ENCODE data around the gene ZC3H7A.

Gene ZC3H7A

DNA sequence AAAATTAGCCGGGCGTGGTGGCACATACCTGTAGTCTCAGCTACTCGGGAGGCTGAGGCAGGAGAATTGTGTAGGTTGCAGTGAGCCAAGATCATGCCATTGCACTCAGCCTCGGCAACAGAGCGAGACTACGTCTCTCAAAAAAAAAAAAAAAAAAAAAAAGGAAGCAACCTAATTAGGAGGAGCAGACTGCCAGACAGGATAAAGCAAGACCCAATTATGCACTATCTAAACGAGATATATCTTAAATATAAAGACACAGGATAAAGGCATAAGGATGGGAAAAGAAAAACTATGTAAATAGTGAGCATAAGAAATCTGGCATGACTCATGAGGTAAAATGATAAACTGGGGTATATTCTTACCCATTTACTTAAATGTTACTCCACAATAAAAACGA is 59.3 kb downstream of the ZC3H7A start:
- no peak for DNase-seq (ENCODE audit: low read depth in 2 of 2)

DNA sequence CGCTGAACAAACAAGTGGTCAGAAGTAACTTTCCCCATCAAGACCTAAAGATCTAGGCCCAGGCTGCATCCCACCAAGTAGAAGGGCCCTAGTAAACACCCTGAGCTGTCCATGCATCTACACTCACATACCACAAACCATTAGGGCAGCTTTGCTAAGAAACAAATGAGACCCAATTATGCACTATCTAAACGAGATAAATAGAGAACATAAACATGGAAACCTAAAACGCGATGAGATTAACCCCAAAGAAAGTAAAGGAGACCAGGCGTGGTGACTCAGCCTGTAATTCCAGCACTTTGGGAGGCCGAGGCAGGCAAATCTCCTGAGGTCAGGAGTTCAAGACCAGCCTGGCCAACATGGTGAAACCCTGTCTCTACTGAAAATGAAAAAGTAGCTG is 60.2 kb downstream of the ZC3H7A start:
- DNase-seq (ENCODE audit: low read depth in 2 of 2), result no peak

DNA sequence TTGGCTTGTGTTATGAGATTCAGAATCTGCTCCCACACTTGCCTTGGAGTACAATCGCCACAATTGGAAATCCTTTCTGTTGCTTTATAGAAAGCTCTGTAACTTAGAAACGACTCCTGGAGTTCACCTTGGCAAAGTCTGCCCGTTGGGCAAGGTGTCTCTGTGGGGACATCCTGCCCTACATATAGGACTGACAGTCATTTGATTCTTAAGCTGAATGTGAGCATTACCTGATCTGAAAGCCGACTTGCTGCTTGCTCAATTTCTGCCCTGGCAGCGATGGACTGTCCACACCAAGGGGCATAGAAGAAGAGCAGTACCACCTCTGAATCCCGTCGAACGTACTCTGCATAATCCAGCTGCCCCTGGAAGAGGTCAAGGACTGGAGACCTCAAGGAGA is 61.3 kb downstream of the ZC3H7A start:
- DNase-seq (ENCODE audit: low read depth in 2 of 2), result no peak

DNA sequence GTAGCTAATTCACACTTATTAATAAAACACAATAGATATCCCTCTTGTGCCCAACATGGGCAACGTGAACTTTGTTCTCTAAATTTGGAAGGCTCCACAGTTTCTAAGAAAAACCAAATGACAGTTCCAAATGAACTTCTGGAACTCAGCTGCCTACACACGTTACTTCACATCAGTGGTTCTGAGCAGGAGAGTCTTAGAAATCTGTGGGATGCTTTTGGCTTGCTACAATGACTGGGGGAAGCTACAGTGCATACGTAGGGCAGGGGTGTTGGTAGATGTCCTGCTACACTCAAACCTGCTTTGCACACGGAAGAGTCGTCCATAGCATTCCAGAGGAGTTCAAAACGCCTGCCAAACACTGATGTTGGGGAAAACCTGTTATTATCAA is 62.4 kb downstream of the ZC3H7A start:
- DNase-seq (ENCODE audit: low read depth in 2 of 2), result no peak

DNA sequence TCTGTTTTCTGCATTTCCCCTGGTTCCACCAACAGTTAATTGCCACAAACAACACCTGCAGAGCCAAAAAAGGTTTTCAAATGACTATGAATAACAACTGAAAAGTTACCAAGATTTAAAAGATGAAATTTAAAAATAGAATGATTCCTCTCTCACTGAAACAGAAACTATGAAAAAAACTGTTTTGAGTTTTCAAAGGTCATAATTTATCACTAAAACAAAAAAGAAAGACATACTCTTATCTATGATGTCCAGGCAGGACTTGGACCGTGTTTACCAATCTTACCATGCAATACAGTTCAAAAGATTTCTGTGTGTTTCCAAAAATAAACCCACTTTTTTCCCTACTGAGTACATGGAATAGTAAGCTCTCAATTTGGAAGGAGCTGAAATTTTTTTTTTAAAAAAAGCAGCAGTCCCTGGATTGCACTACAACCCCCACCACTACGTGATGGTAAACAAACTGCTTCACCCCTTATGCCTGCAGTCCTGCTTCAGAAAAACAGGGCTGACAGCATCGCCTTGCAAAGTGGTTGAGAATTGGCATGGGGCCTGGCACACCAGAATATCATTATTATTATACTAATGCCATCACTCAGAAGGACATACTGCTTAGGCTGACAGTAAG is 62.9 kb downstream of the ZC3H7A start:
- DNase-seq (ENCODE audit: low read depth in 2 of 2), result no peak

DNA sequence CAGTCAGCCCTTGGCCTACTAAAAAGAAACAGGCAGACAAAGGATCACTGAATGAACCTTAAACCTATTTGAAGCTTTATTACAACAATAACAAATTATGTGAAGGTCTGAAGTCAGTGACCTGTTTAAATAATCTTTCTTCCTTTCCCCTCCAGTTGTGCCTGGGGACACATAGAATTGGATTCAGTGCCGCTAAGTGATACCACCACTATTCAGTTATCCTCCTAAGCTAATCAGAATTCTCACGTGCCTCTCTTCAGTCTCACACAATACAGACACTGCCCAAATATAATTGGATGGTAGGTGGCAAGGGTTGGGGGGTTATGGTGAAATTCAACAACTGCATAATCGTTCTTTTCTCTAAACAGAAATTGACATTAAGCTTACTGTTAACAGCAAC is 65.8 kb downstream of the ZC3H7A start:
- no peak for DNase-seq (ENCODE audit: low read depth in 2 of 2)

DNA sequence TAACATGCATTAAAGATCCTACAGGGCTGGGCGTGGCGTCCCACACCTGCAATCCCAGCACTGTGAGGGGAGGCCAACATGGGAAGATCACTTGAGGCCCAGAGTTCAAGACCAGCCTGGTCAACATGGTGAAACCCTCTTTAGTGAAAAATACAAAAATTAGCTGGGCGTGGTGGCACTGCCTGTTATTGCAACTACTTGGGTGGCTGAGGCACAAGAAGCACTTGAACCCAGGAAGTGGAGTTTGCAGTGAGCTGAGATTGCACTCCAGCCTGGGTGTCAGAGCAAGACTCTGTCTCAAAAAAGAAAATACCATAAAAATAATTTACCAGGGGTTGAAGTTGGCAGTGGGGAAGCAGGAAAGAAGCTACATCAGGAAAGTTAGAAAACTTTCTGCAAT is 67.3 kb downstream of the ZC3H7A start:
- DNase-seq (ENCODE audit: low read depth in 2 of 2), result no peak

DNA sequence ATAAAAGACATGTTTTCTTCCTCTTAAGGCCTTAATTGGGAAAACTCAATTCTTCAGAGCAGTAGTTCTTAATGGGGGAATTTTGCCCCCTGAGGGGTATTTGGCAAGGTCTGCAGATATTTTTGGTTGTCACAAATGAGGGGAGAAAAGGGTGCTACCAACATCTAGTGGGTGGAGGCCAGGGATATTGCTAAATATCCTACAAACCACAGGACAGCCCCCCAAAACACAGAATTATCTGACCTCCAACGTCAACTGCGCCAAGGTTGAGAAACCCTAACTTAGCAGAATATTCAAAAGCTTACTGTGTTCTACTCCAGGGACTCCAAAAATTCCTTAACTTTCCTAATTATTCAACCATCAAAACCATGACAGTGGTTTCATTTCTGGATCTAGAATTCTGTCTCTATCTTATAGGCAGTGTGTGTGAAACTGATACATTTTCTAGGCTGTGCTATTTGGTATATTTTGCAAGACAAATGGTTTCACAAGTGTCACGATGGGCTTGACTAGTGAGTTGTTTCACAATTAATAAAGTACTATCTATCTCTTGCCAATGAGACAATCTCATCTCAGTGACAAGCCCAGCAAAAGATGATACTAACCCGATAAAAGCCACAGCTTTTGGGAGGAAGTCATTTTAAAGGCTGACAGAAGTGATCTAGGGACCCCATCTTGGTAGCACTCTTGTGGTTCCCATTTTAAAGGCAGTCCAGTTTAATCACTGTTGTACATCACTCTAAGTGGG is 69.1 kb downstream of the ZC3H7A start:
- DNase-seq (ENCODE audit: low read depth in 2 of 2), result no peak

DNA sequence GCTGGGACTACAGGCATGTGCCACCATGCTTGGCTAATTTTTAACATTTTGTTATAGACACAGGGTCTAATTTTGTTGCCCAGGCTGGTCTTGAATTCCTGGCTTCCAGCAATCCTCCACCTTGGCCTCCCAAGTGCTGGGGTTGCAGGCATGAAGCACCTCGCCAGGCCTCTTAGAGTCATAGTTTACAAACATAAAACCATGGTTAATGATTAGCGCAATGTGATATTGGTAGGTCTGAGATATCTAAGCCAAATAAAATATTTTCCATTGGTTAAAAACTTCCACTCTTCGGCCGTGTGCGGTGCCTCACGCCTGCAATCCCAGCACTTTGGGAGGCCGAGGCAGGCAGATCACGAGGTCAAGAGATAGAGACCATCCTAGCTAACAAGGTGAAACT is 71.0 kb downstream of the ZC3H7A start:
- no peak for DNase-seq (ENCODE audit: low read depth in 2 of 2)

DNA sequence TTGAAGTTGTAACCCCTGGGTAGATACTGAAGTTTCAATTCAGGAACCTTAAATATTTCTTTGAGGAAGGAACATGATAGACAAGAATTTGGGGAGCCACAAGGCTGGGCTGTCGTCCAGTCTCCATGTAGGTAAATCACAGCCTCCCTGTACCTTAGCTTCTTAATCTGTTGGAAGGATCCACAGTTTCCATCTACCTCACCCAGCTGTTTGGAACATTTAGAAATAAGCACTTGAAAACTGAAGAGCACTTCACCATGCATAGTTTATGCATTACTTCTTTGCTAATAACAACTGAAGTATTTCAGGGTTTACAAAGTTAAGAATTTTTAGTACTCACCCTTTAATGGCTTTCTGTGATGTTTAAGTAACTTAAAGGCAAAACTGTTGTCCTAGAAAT is 71.6 kb downstream of the ZC3H7A start:
- DNase-seq (ENCODE audit: low read depth in 2 of 2), result no peak

DNA sequence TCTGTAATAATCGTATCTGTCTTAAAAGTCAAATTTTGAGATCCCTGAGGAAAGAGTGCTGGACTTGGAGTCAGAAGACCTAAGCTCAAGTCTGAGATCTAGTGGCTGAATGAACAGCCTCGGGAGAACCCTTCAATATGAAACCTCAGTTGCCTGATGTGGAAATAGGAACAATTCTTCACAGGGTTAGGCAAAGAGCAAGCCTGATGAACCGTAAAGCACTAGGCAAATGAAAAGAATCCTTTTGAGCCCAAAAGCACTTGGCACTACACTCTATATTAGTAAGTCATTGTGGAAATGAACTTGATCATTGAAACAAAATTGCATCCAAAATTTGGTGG is 74.6 kb downstream of the ZC3H7A start:
- no peak for DNase-seq (ENCODE audit: low read depth in 2 of 2)

DNA sequence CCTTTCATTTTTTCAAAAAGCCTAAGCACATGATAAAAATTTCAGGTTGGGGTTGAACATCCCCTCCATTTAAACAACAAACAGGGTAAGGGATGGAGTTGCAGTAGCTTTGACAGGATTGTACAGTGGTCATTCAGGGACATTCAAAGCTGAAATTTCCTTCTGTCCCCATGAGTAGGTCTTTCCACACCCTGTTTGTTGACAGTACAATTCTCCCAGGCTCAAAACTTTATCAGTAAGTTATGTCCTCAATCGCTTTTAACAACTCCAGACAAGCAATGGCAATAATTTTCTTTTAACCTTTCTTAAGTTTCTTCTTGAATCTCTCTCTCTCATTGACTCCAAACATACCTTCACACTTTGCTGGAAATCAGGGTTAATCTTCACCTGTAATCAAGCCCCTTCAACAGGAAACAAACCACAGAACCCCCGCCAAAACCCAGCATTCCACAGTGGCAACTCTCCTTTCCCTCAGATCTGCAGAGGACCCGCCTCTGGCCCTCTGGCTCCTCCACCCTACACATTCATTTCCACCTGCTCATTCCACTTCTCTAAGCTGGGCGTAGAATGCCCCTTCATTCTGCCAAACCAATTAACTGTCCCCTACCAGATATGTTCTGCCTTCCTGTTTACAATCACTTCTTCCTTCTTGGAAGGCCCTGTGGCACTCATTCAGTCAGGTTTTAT is 75.1 kb downstream of the ZC3H7A start:
- DNase-seq (ENCODE audit: low read depth in 2 of 2), result no peak

DNA sequence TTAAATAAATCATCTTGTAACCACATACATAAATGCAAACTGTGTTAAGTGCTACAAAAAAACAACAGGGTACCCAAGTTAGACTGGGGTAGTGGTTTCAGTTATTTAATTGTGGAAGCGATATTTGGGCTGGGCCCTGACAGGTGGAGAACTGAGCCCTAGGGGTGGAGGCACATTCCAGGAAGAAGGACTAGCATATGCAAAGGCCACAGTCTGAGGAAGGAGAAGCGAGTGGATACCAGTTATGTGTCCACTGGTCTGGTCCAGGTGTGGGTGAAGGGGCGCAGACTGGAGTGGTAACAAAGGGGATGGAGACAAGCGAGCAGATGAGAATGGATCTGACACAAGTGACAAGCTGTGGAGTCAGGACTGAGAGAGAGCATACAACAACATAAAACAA is 77.3 kb downstream of the ZC3H7A start:
- DNase-seq (ENCODE audit: low read depth in 2 of 2), result no peak

DNA sequence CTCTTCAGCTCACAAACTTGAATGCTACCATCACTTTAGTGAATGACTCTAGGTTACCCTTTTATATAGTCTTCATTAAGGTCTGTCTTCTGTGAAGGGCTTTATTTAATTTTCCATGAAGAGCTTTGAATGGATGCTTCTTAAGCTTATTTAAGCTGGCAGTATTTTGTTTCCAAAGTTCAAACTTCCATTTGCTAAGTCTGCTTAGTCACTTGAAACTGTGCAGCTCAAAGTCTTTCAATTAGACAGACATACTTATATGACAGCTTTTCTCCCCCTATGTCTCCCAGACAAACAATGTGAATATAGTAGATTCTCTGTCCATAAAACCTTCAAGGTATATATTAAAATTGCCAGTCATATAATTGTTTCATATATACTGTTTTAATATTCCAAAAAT is 77.9 kb downstream of the ZC3H7A start:
- DNase-seq (ENCODE audit: low read depth in 2 of 2), result no peak

DNA sequence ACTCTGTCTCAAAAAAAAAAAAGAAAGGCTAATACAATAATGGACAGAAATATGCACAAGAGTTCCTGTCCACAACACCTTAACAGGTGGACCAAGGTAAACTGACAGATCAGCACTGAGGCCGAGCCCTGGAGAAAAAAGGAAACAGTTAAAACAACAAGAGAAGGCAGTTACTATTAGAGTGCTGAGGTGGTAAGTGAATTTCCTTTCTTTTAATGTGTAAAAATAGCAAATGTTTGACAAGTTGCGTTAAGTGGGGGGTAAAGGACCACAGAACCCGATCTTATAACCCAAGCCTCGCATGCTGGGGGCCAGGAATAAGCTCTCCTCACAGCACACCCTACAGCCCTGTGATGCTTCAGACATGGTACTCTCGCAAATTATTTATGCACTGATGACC is 79.2 kb downstream of the ZC3H7A start:
- no peak for DNase-seq (ENCODE audit: low read depth in 2 of 2)

DNA sequence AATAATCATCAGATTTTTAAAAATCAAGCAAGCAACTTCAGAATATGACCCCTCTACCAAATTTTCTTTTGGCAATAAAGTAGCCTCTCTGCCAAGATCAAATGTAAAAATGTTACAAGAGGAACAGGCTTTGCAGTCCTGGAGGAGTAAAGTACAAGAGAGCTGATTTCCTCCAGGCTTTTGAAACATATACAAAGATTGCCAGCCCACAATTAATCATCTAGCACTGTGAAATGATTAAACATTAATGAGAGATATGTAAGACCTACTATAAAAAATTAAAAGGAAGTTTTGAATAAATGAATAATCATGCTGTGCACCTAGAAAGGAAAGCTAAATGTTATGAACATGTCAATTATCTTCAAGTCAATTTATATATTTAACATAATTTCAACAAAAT is 80.7 kb downstream of the ZC3H7A start:
- no peak for DNase-seq (ENCODE audit: low read depth in 2 of 2)

DNA sequence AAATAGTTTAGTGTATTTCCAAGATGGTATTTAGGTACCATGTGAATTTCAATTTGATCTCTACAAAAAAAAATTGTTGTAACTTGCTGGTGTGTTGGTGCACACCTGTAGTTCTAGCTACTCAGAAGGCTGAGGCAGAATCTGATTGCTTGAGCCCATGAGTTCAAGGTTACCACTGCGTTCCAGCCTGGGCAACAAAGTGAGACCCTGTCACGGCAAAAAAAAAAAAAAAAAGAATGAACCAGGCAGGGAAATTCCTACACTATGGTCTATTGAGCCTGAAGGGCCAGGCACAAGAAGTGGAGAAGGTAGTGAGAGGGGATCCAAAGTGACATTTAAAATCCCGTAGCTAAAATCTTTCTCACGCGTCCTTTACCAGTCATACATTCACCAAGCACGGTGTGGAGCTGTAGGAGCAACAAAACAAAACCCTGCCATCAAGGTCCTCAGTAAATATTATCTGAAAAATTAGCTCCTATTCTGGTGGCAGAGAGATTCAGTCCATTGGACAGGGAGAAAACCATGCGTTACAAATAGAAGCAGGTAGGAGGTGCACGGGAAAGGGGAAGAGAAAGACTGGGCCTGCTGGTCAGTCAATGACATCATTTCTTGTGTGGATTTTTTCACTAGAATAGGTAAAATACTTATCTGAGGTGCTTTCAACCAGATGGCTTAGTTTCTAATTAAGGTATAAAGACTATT is 81.7 kb downstream of the ZC3H7A start:
- no peak for DNase-seq (ENCODE audit: low read depth in 2 of 2)

DNA sequence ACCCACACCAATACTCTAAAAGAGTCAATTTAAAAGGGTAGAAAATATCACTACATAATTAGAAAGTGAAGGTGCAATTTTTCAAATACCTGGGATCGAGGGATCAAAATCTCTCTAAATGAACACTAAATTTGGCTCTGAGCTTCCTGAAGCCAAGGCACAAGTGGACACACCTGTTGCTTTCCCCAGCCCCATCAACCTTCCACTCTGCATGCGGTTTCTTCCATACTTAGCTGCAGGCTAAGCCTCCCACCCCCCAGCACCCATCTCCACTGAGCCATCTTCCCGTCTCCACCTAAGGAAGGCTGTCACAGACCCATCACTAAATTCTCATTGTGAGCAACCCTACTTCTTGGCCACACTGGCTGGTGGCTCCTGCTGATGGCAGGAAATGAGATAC is 84.9 kb downstream of the ZC3H7A start:
- DNase-seq (ENCODE audit: low read depth in 2 of 2), result no peak

DNA sequence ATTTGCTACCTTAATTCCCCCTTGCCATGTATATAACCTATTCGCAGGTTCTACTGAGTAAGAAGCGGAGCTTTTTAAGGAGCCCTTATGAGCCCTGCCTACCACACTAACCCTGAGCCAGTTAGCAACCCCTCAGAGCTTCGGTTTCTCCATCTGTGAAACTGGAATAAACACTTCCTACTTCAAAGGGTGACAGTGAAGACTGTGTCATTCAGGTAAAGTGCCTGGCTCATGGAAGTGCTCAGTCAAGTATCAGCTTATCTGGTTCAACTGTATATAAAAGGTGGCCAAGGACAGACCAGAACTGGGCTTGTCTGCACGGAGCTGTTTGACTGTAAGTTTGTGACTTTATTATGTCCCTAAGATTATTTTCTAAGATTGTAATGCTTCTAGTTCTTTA is 85.4 kb downstream of the ZC3H7A start:
- no peak for DNase-seq (ENCODE audit: low read depth in 2 of 2)

DNA sequence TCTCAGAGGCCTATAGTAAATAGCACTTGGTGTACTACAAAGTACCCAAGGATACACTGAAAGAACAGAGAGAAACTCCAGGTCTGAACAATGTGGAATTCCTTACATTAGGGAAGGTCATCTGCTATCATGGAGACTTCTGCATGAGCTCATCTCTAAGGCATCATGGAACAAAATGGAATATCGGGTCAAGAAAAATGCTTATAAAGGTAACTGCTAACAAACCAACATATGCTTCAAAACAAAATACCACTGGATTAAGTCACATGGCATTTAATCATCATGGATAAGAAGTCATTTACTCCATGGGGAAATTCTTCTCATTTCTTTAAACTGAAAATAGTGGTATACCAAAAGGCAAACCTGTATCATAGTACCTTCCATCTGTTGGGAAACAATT is 88.6 kb downstream of the ZC3H7A start:
- no peak for DNase-seq (ENCODE audit: low read depth in 2 of 2)

DNA sequence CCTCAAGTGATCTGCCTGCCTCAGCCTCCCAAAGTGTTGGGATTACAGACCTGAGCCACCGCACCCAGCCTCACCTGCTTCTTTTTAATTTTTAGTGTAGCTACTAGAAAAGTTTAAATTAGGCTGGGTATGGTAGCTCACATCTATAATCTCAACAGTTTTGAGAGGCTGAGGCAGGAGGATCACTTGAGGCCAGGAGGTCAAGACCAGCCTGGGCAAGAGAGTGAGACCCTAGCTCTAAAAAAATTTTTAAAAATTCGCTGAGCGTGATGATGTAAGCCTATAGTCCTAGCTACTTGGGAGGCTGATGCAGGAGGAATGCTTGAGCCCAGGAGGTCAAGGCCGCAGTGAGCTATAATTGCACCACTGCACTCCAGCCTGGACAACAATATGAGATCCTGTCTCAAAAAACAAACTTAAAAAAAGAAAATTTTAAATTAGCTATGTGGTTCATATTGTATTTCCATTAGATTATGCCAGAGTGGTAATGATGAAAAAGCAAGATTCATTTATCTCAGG is 89.3 kb downstream of the ZC3H7A start:
- DNase-seq (ENCODE audit: low read depth in 2 of 2), result no peak

DNA sequence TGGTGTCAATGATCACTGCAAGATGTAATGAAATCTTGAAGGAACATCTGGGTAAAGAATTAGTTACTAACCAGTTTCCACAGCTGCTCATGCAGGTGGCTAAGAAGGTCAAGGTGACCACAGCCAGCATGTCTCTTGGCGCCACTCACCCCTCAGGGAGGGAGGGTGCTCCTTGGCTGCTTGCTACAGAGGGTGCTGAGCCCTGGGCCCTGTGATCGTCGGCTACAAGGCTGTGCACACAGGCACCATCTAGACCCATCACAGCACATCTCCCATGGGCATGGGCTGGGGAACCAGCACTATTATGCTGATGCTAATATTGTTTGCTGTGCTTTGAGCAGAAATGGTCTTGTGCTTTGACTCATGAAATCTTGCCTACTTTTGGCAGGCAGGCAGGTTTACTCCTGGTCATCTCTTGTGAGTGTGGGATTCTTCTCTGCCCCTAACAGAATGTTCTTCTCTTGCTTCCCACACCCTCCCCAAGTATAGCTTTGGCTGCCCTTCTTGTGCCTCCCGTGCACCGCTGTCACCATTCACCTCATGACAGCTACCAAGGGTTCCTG is 90.8 kb downstream of the ZC3H7A start:
- DNase-seq (ENCODE audit: low read depth in 2 of 2), result no peak
